Neural progenitor cell (in vitro differentiated cells): ENCODE measurements around the gene LRRC27. TPM values are rescaled to one million over a fixed set of nuclear protein-coding genes. Genes with fewer than 3 reads are reported as not detected.

ENCODE experiments used
- DNase-seq: peaks from one replicate; pipeline ENCODE4 v3.0.0-alpha.2; 2016; ENCODE audit warnings: low spot score
- H2AFZ ChIP-seq: fragments of 200-600 bp; sonication (generic); replicated peaks from 2 replicates; pipeline ENCODE4 v1.6.1; 2016; ENCODE audit warnings: antibody characterized with exemption
- H3F3A ChIP-seq: fragments of 200-600 bp; sonication (generic); 2 replicates; pipeline ENCODE4 v1.6.1; 2016; ENCODE audit warnings: antibody characterized with exemption, low read depth
- H3K27ac ChIP-seq: fragments of 200-600 bp; sonication (generic); 2 replicates; pipeline ENCODE4 v1.5.1; 2016; ENCODE audit warnings: mild to moderate bottlenecking
- H3K27me3 ChIP-seq: fragments of 200-600 bp; sonication (generic); 2 replicates; pipeline ENCODE4 v1.6.1; 2016; ENCODE audit warnings: mild to moderate bottlenecking, moderate library complexity
- H3K36me3 ChIP-seq: fragments of 200-600 bp; sonication (generic); 2 replicates; pipeline ENCODE4 v1.5.1; 2016
- H3K4me1 ChIP-seq: fragments of 200-600 bp; sonication (generic); 2 replicates; pipeline ENCODE4 v1.6.1; 2016; ENCODE audit warnings: mixed run types
- H3K4me2 ChIP-seq: fragments of 200-600 bp; sonication (generic); 2 replicates; pipeline ENCODE4 v1.6.1; 2016
- H3K4me3 ChIP-seq: fragments of 200-600 bp; sonication (generic); 2 replicates; pipeline ENCODE4 v1.5.1; 2016
- H3K79me2 ChIP-seq: fragments of 200-600 bp; sonication (generic); 2 replicates; pipeline ENCODE4 v1.6.1; 2016; ENCODE audit warnings: low read depth
- H3K9ac ChIP-seq: fragments of 200-600 bp; sonication (generic); 2 replicates; pipeline ENCODE4 v1.6.1; 2016
- H3K9me3 ChIP-seq: fragments of 200-600 bp; sonication (generic); 2 replicates; pipeline ENCODE4 v1.5.1; 2016; ENCODE audit warnings: low read depth
- H4K20me1 ChIP-seq: fragments of 200-600 bp; sonication (generic); 2 replicates; pipeline ENCODE4 v1.6.1; 2016; ENCODE audit warnings: low read depth
- H3K27ac Mint-ChIP-seq: 3 replicates; pipeline ENCODE4 v1.8.0; 2021; ENCODE audit warnings: mixed read lengths
- H3K27me3 Mint-ChIP-seq: 2 replicates; pipeline ENCODE4 v1.8.0; 2022; ENCODE audit warnings: low read depth, mild to moderate bottlenecking, inconsistent platforms, moderate library complexity, mixed read lengths; ENCODE audit not compliant: insufficient read depth
- H3K36me3 Mint-ChIP-seq: 3 replicates; pipeline ENCODE4 v1.8.0; 2021; ENCODE audit warnings: mixed read lengths
- H3K4me1 Mint-ChIP-seq: 3 replicates; pipeline ENCODE4 v1.8.0; 2021; ENCODE audit warnings: mixed read lengths
- H3K4me3 Mint-ChIP-seq: 3 replicates; pipeline ENCODE4 v1.8.0; 2021; ENCODE audit warnings: mild to moderate bottlenecking, moderate library complexity, mixed read lengths
- H3K9me3 Mint-ChIP-seq: 3 replicates; pipeline ENCODE4 v1.8.0; 2020; ENCODE audit warnings: mixed read lengths
- CTCF ChIP-seq: fragments of 200-600 bp; sonication (generic); IDR thresholded peaks from 2 replicates; pipeline ENCODE4 v1.5.1; 2017; ENCODE audit warnings: antibody characterized with exemption, mild to moderate bottlenecking
- EZH2 ChIP-seq: fragments of 200-600 bp; sonication (generic); IDR thresholded peaks from 2 replicates; pipeline ENCODE4 v1.6.1; 2017; ENCODE audit warnings: antibody characterized with exemption, mild to moderate bottlenecking, moderate library complexity
- EZH2phosphoT487 ChIP-seq: fragments of 200-600 bp; sonication (generic); IDR thresholded peaks from 2 replicates; pipeline ENCODE4 v1.6.1; 2017; ENCODE audit warnings: antibody characterized with exemption
- total RNA-seq: library from RNA; depleted of rRNA; stranded (reverse); fragments of >200 nt; gene quantifications from 2 replicates; pipeline ENCODE4 v1.2.3, GENCODE V29; 2015; ENCODE audit warnings: low replicate concordance

The LRRC27 gene
- total RNA-seq, 1 donor from 2014 or later: 16.9 TPM

- Histone ChIP-seq H4K20me1 (no peaks in the 10 kb centered on the region), H3K36me3 (no peaks in the 10 kb centered on the region), H3K79me2 (no peaks in the 10 kb centered on the region), H3K27ac (no peak overlapping the region), H3K4me1 (peaks cover 27% of the 10 kb centered on the region), H3K9ac (no peak overlapping the region), H3K27me3 (no peaks in the 10 kb centered on the region), H2AFZ (no peak overlapping the region), H3F3A (peaks cover 5% of the 10 kb centered on the region), H3K4me3 (no peak overlapping the region), H3K9me3 (no peaks in the 10 kb centered on the region), H3K4me2 (no peak overlapping the region)
- no peaks in the 10 kb centered on the region for H3K9me3 Mint-ChIP-seq
- TF ChIP-seq CTCF (no peak), EZH2 (no peak), EZH2phosphoT487 (no peak)
- H3K27ac Mint-ChIP-seq: no peak overlapping the region
- no peak overlapping the region for H3K4me3 Mint-ChIP-seq
- DNase-seq: no peak
- H3K27me3 Mint-ChIP-seq: peaks cover 3% of the 10 kb centered on the region
- H3K36me3 Mint-ChIP-seq: peaks cover 5% of the 10 kb centered on the region
- peaks cover 37% of the 10 kb centered on the region for H3K4me1 Mint-ChIP-seq
These were observed 87.8 kb downstream of the LRRC27 start for GRCh38 chr10:132419538-132420468.

GRCh38 chr10:132420469-132420980 is 88.5 kb downstream of the LRRC27 start:
- no peak overlapping the region for H3K4me3 ChIP-seq
- no peak overlapping the region for H3K4me2 ChIP-seq
- no peaks in the 10 kb centered on the region for H3K27me3 ChIP-seq
- Mint-ChIP-seq H3K27me3 (peaks cover under 1% of the 10 kb centered on the region), H3K4me3 (no peak overlapping the region), H3K27ac (no peak overlapping the region), H3K4me1 (peaks cover 30% of the 10 kb centered on the region), H3K36me3 (peaks cover 1% of the 10 kb centered on the region), H3K9me3 (no peaks in the 10 kb centered on the region)
- no peaks in the 10 kb centered on the region for H3K9me3 ChIP-seq
- H3K36me3 ChIP-seq: no peaks in the 10 kb centered on the region
- no peak for TF ChIP-seq EZH2
- TF ChIP-seq EZH2phosphoT487: no peak
- TF ChIP-seq CTCF: no peak
- no peak for DNase-seq
- H4K20me1 ChIP-seq: no peaks in the 10 kb centered on the region
- H3K79me2 ChIP-seq: no peaks in the 10 kb centered on the region
- no peak overlapping the region for H3K27ac ChIP-seq
- H3F3A ChIP-seq: peaks cover 13% of the 10 kb centered on the region
- H2AFZ ChIP-seq: no peak overlapping the region
- H3K4me1 ChIP-seq: peaks cover 26% of the 10 kb centered on the region
- no peak overlapping the region for H3K9ac ChIP-seq

GRCh38 chr10:132420981-132421846 is 89.2 kb downstream of the LRRC27 start:
- Histone ChIP-seq H3K9ac (no peak overlapping the region), H3F3A (peaks cover 15% of the 10 kb centered on the region), H3K4me1 (peaks cover 26% of the 10 kb centered on the region), H3K79me2 (no peaks in the 10 kb centered on the region), H3K27me3 (no peaks in the 10 kb centered on the region), H4K20me1 (no peaks in the 10 kb centered on the region), H3K4me3 (no peak overlapping the region), H3K4me2 (peak overlapping the region; percentile 10), H3K27ac (no peak overlapping the region), H3K9me3 (no peaks in the 10 kb centered on the region), H3K36me3 (no peaks in the 10 kb centered on the region), H2AFZ (peak overlapping the region; percentile 3)
- no peaks in the 10 kb centered on the region for H3K9me3 Mint-ChIP-seq
- H3K27me3 Mint-ChIP-seq: no peaks in the 10 kb centered on the region
- H3K4me3 Mint-ChIP-seq: no peak overlapping the region
- TF ChIP-seq CTCF (no peak), EZH2phosphoT487 (no peak), EZH2 (no peak)
- peaks cover 28% of the 10 kb centered on the region for H3K4me1 Mint-ChIP-seq
- peak; percentile 30 for DNase-seq
- H3K27ac Mint-ChIP-seq: no peak overlapping the region
- H3K36me3 Mint-ChIP-seq: no peaks in the 10 kb centered on the region
